CD4-positive, alpha-beta T cell treated with Interferon alpha-2 for 1 hour (primary cell): ENCODE results near the gene PLXNA2.

ENCODE experiments used
- DNase-seq, 2 donors: peaks; one replicate each; pipeline ENCODE4 v3.0.0-alpha.2; 2020 to 2022

PLXNA2 gene

GRCh38 chr1:208038303-208038702, 205.9 kb downstream of the PLXNA2 start:
- DNase-seq: no peak

- DNase-seq: no peak
Observed at GRCh38 chr1:208036918-208037766, 207.0 kb downstream of the PLXNA2 start.

- no peak for DNase-seq
Observed at GRCh38 chr1:208036106-208036808, 207.9 kb downstream of the PLXNA2 start.

GRCh38 chr1:208034135-208034534, 210.0 kb downstream of the PLXNA2 start:
- DNase-seq: no peak

- no peak for DNase-seq
Observed at GRCh38 chr1:208033236-208033635, 210.9 kb downstream of the PLXNA2 start.

GRCh38 chr1:208031932-208032320, 212.3 kb downstream of the PLXNA2 start:
- no peak for DNase-seq

GRCh38 chr1:208031316-208031931, 212.8 kb downstream of the PLXNA2 start:
- DNase-seq: no peak

GRCh38 chr1:208030288-208031091, 213.7 kb downstream of the PLXNA2 start:
- no peak for DNase-seq

GRCh38 chr1:208029381-208030287, 214.6 kb downstream of the PLXNA2 start:
- DNase-seq: no peak

GRCh38 chr1:208028526-208028925, 215.7 kb downstream of the PLXNA2 start:
- DNase-seq: no peak

GRCh38 chr1:208027861-208028260, 216.3 kb downstream of the PLXNA2 start:
- no peak for DNase-seq

GRCh38 chr1:208026880-208027438, 217.2 kb downstream of the PLXNA2 start:
- no peak for DNase-seq

GRCh38 chr1:208025031-208025430, 219.2 kb downstream of the PLXNA2 start:
- DNase-seq: no peak

GRCh38 chr1:208024406-208024805, 219.8 kb downstream of the PLXNA2 start:
- DNase-seq: no peak

- DNase-seq: no peak
Observed at GRCh38 chr1:208019257-208019656, 224.9 kb downstream of the PLXNA2 start.

GRCh38 chr1:208015255-208015654, 228.9 kb downstream of the PLXNA2 start:
- DNase-seq: no peak

- no peak for DNase-seq
Observed at GRCh38 chr1:208013210-208013609, 231.0 kb downstream of the PLXNA2 start.

- no peak for DNase-seq
Observed at GRCh38 chr1:208012721-208013120, 231.5 kb downstream of the PLXNA2 start.

- DNase-seq: no peak
Observed at GRCh38 chr1:208010487-208011071, 233.6 kb downstream of the PLXNA2 start.

- DNase-seq: no peak
Observed at GRCh38 chr1:208009706-208010444, 234.3 kb downstream of the PLXNA2 start.
